Measurements from ENCODE around the gene FBXL20.
A peak's percentile ranks its signal among the peaks of the same experiment; 100 is the strongest.
"Not testable (repeated sequence)": the region's sequence is repeated elsewhere in the genome, so short reads cannot be mapped to it uniquely, and the experiment has no call there.

Gene FBXL20

DNA sequence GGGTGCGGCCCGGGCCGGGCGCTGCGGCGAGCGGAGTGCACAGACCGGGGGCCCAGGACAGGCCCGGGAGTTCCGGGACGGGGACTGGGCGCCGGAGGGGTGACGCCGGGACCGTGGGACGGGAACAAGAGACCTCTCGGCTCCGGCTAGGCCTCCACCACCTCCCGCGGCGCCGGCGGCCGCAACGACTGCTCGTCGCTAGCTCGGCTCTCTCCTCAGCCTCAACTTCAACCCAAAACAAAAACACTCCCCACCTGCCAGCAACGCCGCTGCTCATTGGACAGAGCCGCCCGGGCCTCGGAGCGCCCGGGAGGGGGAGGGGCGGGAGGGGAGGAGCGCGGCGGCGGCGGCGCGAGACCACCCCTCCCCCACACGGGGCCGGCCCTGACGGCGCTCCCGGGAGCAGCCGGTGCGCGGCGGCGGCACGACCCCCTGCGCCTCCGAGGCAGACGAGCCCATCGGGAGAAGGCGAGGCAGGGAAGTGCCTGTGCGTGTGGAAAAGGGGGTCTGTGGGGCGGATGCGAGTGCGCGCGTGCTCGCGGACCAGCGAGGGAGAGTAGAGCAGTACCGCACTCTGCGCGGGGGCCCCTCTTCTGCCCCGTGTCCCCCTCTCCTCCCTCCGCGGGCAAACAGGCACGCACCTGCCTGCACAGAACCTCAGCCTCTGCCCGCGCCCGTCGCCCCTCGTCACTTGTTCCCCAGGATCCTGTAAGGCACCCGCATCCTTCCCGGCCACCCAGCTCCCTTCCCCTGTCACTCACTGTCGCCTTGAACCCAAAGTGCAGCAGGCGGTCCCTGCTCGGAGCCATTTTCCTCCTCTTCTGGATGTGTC, at the start of gene FBXL20:
FBXL20 (minus strand) TSS at position 215 of the 832 bp plus-strand sequence. CDS start 224 bp downstream, outside the sequence.
- peak; percentile 97 for DNase-seq

GRCh38 chr17:39450847-39451581, 49.6 kb upstream of the FBXL20 start, which contains the start of gene MED1:
Gene MED1, minus strand, starts transcription at chr17:39451263. Its CDS starts 201 bp downstream, at chr17:39451062.
- peak; percentile 99 for DNase-seq

- peak; percentile 67 for DNase-seq
Measured at GRCh38 chr17:39450051-39450450, 48.6 kb upstream of the FBXL20 start.

GRCh38 chr17:39447561-39447960, 46.1 kb upstream of the FBXL20 start:
- DNase-seq, result no peak

DNA sequence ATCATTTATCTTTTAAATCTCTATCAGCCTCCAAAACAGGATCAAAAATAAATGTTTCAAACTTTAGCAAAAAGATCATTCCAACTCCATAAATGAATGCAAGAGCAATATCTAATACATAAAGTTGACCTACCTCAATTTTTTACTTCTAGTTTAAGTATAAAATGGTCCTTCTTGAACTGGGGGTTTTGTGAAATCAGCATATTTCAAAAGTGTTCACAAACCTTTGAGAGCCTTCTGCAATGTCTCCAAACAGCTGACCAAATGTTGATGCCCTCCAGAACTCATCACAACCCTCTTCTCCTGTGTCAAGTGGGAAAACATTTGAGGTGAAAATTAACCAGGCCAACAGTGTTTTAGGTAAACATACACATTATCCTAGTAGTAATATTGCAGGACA, 41.9 kb upstream of the FBXL20 start:
- no peak for DNase-seq

GRCh38 chr17:39439868-39440267, 38.4 kb upstream of the FBXL20 start:
- not testable (repeated sequence) for DNase-seq

DNA sequence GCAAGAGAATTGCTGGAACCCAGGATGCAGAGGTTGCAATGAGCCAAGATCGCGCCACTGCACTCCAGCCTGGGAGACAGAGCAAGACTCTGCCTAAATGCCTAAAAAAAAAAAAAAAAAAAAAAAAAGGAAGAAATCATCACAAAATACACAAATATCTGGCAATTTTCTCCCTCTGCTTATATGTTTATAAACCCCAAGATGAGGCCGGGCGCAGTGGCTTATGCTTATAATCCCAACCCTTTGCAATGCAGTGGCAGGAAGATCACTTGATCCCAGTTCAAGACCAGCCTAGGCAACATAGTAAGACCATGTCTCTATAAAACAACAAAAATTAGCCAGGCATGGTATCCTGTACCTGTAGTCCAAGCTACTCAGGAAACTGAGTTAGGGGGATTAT, 28.2 kb upstream of the FBXL20 start:
- DNase-seq, result no peak

DNA sequence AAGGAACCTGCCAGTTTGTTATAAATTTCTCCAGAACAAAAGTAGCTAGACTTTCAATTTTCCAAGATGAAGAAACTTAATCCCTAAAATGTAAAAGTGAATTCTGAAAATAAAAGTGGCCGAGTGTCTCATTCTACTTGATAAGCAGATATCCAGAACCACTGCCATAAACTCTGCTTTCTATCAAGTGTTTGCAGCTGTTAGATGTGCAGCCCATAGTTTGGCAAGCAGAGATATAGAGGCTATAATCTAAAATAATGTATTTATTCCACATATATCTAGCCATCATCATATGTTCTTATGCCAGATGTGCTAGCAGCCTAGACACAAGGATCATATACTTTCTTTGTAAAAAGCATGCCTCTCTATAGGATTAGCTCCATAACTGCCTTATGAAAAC, 14.7 kb upstream of the FBXL20 start:
- DNase-seq, result no peak

DNA sequence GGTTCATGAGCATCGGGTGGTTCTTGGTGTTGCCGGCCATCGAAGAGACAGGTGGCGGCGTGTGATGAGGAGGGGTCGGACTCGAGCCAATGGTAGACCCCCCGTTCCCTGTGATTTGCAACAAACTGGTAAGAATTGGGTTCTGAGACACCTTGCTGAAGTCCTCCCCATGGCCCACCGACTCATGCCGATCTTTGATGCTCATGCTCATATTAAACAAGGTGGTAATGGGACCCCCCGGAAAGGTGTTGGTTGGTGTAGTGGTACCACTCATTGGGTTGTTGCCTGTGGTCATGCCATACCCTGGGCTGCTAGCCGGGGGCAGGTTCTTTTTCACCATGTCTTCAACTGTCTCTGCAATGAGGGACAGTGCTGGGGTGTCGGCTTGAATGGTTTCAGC, 8.9 kb upstream of the FBXL20 start:
- DNase-seq, result no peak

DNA sequence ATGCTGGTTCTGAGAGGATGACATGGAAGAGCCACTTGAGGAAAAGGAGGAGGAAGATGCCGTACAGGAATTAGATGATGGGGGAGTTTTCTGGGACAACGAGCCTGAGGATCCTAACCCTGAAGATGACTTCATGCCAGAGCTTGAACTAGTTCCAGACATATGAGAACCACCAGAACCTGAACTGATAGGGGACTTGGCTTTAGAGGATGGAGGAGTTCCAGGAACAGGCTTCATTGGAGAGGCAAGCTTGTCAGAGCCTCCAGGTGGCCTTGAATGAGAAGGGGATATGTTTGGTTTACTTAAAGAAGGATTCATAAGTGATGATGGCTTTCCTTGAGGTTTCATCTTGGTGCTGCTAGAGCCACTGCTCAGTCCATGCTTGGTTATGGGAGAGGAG, 6.9 kb upstream of the FBXL20 start:
- no peak for DNase-seq

DNA sequence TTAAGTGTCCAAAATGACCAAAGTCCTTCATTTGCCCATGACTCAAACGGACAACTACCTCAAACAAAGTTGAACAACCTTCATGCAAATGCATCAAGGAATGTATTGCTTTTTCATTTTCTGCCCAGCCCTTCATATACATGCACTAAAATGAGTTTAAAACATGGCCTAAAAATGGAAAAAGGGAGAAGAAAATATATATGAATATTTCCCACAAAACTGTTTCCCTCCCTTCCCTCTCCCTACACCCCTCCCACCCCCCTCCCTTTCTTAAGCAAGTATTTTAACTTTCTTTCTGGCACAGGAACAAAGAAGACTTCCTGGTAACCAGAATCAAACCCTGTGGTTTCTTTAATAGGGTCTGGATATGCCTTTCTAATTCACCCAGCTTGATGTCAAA, 5.5 kb upstream of the FBXL20 start:
- no peak for DNase-seq

GRCh38 chr17:39405436-39405835, 4.0 kb upstream of the FBXL20 start:
- DNase-seq, result no peak

- no peak for DNase-seq
Measured at GRCh38 chr17:39404542-39405378, 3.3 kb upstream of the FBXL20 start.

DNA sequence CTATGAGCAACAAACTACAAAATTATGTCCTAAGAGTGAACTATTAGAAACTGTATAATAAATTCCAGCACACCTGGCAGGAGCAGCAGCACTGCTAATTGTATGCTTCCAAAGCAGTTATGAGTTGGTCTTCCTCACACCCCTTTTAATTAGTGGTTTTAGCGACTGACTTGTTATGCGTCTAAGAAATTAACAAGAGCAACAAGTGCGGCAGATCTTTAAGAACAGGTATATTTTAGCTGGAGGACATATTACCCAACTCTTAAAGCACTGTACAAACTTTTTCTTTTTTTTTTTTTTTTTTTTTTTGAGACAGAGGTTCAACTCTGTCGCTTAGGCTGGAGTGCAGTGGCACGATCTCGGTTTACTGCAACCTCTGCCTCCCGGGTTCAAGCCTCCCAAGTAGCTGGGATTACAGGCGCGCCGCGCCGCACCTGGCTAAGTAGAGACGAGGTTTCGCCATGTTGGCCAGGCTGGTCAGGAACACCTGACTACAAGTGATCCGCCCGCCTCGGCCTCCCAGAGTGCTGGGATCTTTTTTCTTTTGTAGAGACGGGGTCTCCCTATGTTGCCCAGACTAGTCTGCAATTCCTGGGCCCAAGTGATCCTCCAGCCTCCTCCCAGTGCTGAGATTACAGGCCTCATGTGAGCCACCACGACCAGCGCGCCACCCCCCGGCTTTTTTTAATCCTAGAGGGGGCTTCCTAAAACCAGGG, 1.6 kb upstream of the FBXL20 start:
- no peak for DNase-seq

GRCh38 chr17:39402244-39402889, 941 bp upstream of the FBXL20 start:
- peak; percentile 98 for DNase-seq

GRCh38 chr17:39400547-39401411, 647 bp downstream of the FBXL20 start:
- peak; percentile 63 for DNase-seq

DNA sequence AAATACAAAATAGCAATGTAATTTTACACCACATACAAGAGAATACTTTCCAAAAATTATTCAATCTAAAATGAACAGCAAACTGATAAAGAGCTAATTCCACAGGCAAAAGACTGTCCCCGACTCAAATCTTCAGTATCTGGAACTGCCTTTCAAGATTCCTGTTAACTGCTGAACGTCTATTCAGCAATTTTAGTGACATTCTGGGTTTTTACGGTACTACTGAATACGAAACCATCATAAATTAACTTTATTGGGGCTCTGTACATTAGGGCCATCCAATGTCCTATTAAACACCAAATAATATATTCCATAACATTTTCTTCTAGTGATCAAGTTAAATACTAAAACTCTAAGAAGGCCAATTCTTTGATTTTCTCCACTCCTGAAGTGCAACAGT, 1.6 kb downstream of the FBXL20 start:
- DNase-seq, result no peak

DNA sequence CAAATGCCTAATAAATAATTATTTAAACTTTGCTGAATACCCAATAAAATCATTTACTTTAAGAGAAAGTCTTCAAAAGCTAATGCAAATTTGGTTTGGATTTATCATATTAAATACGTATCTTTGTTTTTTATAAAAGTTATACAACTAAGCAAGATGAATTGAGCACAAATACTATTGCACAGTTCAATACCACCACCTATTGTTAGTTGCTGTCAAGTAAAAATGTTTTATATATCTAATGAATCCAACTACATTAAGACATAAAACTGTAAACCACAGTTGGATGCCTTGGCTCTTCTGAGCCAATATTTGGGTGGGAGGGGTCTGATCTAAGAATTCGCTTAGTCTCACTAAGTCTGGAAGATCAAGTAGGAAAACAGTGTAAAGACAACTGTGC, 7.7 kb downstream of the FBXL20 start:
- no peak for DNase-seq

DNA sequence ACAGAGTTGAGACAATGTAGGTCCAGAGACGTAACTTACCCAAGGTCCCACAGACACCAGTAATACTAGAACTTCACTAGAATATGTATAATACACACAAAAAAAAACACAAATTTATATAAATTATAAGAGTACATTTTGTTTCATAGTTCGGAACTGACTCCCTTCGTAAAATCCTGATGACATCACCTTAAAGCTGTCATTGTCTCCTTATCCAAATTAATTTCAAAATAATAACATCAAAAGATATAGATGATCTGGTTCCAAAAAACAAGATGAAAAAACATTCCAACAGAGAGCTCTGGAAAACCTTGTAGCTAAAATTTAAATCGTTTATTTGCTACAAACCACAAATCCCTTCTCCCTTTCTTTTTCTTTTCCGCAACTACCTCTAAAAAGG, 10.0 kb downstream of the FBXL20 start:
- no peak for DNase-seq

GRCh38 chr17:39385040-39385439, 16.4 kb downstream of the FBXL20 start:
- no peak for DNase-seq

- no peak for DNase-seq
Measured at GRCh38 chr17:39380144-39380543, 21.3 kb downstream of the FBXL20 start.

Data from islet precursor cell (in vitro differentiated cells).